Panc1 (cell line): ENCODE data around the gene ELOVL1. TPM values are rescaled to one million over a fixed set of nuclear protein-coding genes. Genes with fewer than 3 reads are reported as not detected.
A peak's percentile ranks its signal among the peaks of the same experiment; 100 is the strongest.

Source experiments
- ATAC-seq: fragments of 200-7000 bp; cut with Tn5 transposase; 2 replicates; pipeline ENCODE4 v1.9.1; 2020; ENCODE audit warnings: mild to moderate bottlenecking, moderate library complexity
- BruUV-seq: library from RNA; stranded (reverse); fragments of 400-500 nt; replicated peaks from 2 replicates; lab custom pipeline; 2021; lab: Mats Ljungman, UMichigan
- CTCF ChIA-PET: fragments of 300-600 bp; sonication (Branson Sonifier 250); formaldehyde crosslinking; loops from one replicate; lab custom pipeline; 2022; ENCODE audit warnings: antibody characterized with exemption; lab: Charles Lee
- POLR2A ChIA-PET: fragments of 300-600 bp; sonication (Branson Sonifier 250); formaldehyde crosslinking; loops from one replicate; lab custom pipeline; 2022; ENCODE audit warnings: antibody characterized with exemption; lab: Charles Lee
- DNase-seq: peaks from one replicate; pipeline ENCODE4 v3.0.0-alpha.2; 2010; ENCODE audit warnings: low read depth, low spot score
- H3K27ac ChIP-seq: 2 replicates; pipeline ENCODE4 v1.5.1; 2011; ENCODE audit warnings: mild to moderate bottlenecking, low read length, inconsistent platforms
- H3K27me3 ChIP-seq: fragments of 200-500 bp; sonication (Bioruptor generic); 2 replicates; pipeline ENCODE4 v1.6.0; 2014; ENCODE audit warnings: low read length, inconsistent platforms; ENCODE audit not compliant: control insufficient read depth, insufficient read depth
- H3K36me3 ChIP-seq: fragments of 200-500 bp; sonication (Bioruptor generic); 2 replicates; pipeline ENCODE4 v1.5.1; 2014; ENCODE audit warnings: inconsistent platforms, mild to moderate bottlenecking, low read length, moderate library complexity; ENCODE audit not compliant: control insufficient read depth, insufficient read depth
- H3K4me1 ChIP-seq: 2 replicates; pipeline ENCODE4 v1.5.1; 2011; ENCODE audit warnings: inconsistent platforms, mild to moderate bottlenecking, low read length, moderate library complexity; ENCODE audit not compliant: control insufficient read depth, insufficient read depth
- H3K4me3 ChIP-seq, 2 experiments: 2 replicates each; pipeline ENCODE4 v1.5.1; 2011 to 2012; ENCODE audit warnings: low read depth in 2 of 2, low read length in 2 of 2, mild to moderate bottlenecking in 2 of 2, inconsistent platforms in 1 of 2, moderate library complexity in 1 of 2
- H3K9me3 ChIP-seq: fragments of 200-500 bp; sonication (Bioruptor generic); 2 replicates; pipeline ENCODE4 v1.5.1; 2014; ENCODE audit warnings: low read depth, mild to moderate bottlenecking, inconsistent platforms, low read length, moderate library complexity; ENCODE audit not compliant: control insufficient read depth, insufficient read depth
- POLR2AphosphoS5 ChIP-seq: IDR thresholded peaks from 2 replicates; pipeline ENCODE4 v1.6.1; 2012; ENCODE audit warnings: mild to moderate bottlenecking, low read depth, low read length, moderate library complexity
- SIN3A ChIP-seq: IDR thresholded peaks from 2 replicates; pipeline ENCODE4 v1.6.1; 2012; ENCODE audit warnings: low read depth, mild to moderate bottlenecking, low read length, moderate library complexity, borderline replicate concordance; ENCODE audit not compliant: insufficient read depth
- TCF7L2 ChIP-seq: IDR thresholded peaks from 2 replicates; pipeline ENCODE4 v1.6.1; 2011; ENCODE audit warnings: mild to moderate bottlenecking, low read depth, low read length, inconsistent platforms
- in situ Hi-C: cut with HindIII; loops from 2 replicates; pipeline ENCODE4 v1.10.0; 2016; ENCODE audit warnings: low sequenced_read_pairs, low pct_unique_long_range_greater_than_20kb
- intact Hi-C: fragments of 100-400 bp; cut with micrococcal nuclease; formaldehyde crosslinking; loops from one replicate; pipeline ENCODE4 v1.10.0; 2022; ENCODE audit not compliant: unreplicated experiment
- total RNA-seq: library from RNA; stranded (reverse); gene quantifications from one replicate; pipeline ENCODE4 v1.2.1, GENCODE V29; 2021; ENCODE audit not compliant: unreplicated experiment
- TF ChIP-seq, protein P1 (sequence below), 2 experiments: IDR thresholded peaks; 2 replicates each; pipeline ENCODE4 v1.6.1; 2011 to 2012; ENCODE audit warnings: low read depth in 2 of 2, control low read depth in 1 of 2, low read length in 1 of 2, mild to moderate bottlenecking in 1 of 2, moderate library complexity in 1 of 2; ENCODE audit not compliant: insufficient read depth in 1 of 2
- TF ChIP-seq, protein P2 (sequence below): fragments of 450-650 bp; IDR thresholded peaks from 2 replicates; pipeline ENCODE4 v1.5.1; 2017; ENCODE audit warnings: mild to moderate bottlenecking

The ELOVL1 gene
- total RNA-seq, 1 experiment from 2014 or later: 105 TPM

DNA sequence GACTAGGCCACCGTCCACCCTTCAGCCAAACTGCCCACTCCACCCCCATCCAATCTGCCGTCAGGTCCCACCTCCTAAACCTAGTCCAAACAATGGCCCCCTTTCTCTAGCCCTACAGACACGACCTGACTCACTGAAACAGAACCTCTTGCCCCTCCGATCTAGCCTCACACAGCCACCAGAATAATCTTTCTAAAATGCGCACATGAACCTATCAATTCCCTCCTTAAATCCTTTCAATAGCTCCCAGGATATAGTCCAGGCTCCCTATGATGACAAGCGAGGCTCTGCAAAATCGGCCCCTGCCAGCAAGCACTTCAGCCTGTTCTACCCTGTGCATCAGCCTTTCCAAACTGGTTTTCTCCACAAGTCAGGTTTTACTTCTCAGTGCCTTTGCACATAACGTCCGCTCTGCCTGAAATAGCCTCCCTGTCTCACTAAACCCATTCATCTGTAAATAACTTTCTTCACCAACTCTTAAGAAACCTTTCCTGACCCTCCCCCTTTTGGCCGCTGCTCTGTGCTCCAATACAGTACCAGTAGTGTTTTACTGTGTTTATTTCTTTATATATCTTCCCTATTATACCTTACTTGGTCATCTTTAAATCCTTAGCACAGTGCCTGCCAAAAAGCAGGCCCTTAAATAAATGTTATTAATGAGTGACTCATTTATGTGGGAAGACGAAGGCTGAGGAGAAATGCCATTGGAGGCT is 18.1 kb downstream of the ELOVL1 start:
- intact Hi-C loops (no loop called here), in situ Hi-C loops (no loop called here)
- Histone ChIP-seq H3K36me3 (no peaks in the 10 kb centered on the region), H3K27me3 (no peaks in the 10 kb centered on the region), H3K9me3 (no peaks in the 10 kb centered on the region), H3K4me3 (peak overlapping the region; percentile 59 to 67), H3K27ac (peak overlapping the region; percentile 55), H3K4me1 (peaks cover 14% of the 10 kb centered on the region)
- ATAC-seq: peak; percentile 3; the same call in 1 of the 2 replicates
- TF ChIP-seq POLR2AphosphoS5 (0 out of 2 replicates have a peak, but pooled peaks have one; percentile 13), SIN3A (no peak), TCF7L2 (no peak)
- TF ChIP-seq, protein P1, sequence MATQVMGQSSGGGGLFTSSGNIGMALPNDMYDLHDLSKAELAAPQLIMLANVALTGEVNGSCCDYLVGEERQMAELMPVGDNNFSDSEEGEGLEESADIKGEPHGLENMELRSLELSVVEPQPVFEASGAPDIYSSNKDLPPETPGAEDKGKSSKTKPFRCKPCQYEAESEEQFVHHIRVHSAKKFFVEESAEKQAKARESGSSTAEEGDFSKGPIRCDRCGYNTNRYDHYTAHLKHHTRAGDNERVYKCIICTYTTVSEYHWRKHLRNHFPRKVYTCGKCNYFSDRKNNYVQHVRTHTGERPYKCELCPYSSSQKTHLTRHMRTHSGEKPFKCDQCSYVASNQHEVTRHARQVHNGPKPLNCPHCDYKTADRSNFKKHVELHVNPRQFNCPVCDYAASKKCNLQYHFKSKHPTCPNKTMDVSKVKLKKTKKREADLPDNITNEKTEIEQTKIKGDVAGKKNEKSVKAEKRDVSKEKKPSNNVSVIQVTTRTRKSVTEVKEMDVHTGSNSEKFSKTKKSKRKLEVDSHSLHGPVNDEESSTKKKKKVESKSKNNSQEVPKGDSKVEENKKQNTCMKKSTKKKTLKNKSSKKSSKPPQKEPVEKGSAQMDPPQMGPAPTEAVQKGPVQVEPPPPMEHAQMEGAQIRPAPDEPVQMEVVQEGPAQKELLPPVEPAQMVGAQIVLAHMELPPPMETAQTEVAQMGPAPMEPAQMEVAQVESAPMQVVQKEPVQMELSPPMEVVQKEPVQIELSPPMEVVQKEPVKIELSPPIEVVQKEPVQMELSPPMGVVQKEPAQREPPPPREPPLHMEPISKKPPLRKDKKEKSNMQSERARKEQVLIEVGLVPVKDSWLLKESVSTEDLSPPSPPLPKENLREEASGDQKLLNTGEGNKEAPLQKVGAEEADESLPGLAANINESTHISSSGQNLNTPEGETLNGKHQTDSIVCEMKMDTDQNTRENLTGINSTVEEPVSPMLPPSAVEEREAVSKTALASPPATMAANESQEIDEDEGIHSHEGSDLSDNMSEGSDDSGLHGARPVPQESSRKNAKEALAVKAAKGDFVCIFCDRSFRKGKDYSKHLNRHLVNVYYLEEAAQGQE (IDR thresholded peaks at IDR 0.05; ENCODE audit: insufficient read depth in 1 of 2, low read depth in 2 of 2, low read length in 1 of 2): no peak
- TF ChIP-seq, protein P2, sequence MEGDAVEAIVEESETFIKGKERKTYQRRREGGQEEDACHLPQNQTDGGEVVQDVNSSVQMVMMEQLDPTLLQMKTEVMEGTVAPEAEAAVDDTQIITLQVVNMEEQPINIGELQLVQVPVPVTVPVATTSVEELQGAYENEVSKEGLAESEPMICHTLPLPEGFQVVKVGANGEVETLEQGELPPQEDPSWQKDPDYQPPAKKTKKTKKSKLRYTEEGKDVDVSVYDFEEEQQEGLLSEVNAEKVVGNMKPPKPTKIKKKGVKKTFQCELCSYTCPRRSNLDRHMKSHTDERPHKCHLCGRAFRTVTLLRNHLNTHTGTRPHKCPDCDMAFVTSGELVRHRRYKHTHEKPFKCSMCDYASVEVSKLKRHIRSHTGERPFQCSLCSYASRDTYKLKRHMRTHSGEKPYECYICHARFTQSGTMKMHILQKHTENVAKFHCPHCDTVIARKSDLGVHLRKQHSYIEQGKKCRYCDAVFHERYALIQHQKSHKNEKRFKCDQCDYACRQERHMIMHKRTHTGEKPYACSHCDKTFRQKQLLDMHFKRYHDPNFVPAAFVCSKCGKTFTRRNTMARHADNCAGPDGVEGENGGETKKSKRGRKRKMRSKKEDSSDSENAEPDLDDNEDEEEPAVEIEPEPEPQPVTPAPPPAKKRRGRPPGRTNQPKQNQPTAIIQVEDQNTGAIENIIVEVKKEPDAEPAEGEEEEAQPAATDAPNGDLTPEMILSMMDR: no peak
- POLR2A ChIA-PET: no interaction called here
- no peak for DNase-seq
- CTCF ChIA-PET: no interaction called here
- no TSS peak for BruUV-seq

- no TSS peak for BruUV-seq
- TF ChIP-seq, protein P2: no peak
- TF ChIP-seq, protein P1 (IDR thresholded peaks at IDR 0.05; ENCODE audit: insufficient read depth in 1 of 2, low read depth in 2 of 2, low read length in 1 of 2): peak in 1 of 2 experiments; percentile 27; a peak in 1 of 4 replicates
- no peak for TF ChIP-seq TCF7L2
- TF ChIP-seq POLR2AphosphoS5: peak; percentile 82
- no peak for TF ChIP-seq SIN3A
- ChIA-PET POLR2A (interaction anchor here (0.6 to 1.1 kb wide), 2 partner anchors 9 to 66 kb away, joined by 3 to 4 read pairs; partner anchors contain the start of gene CDC20), CTCF (interaction anchor here (0.6 kb wide), 1 partner anchor 66 kb away, joined by 5 read pairs; no protein-coding TSS in a partner anchor)
- H3K27ac ChIP-seq: peak overlapping the region; percentile 91
- no peaks in the 10 kb centered on the region for H3K36me3 ChIP-seq
- ATAC-seq: peak; percentile 95
- peak; percentile 53 for DNase-seq
- in situ Hi-C loops: no loop called here
- H3K4me3 ChIP-seq: peak overlapping the region; percentile 59 to 67
- no peaks in the 10 kb centered on the region for H3K27me3 ChIP-seq
- H3K9me3 ChIP-seq: no peaks in the 10 kb centered on the region
- peaks cover 14% of the 10 kb centered on the region for H3K4me1 ChIP-seq
- intact Hi-C loops: no loop called here
These were observed 18.8 kb downstream of the ELOVL1 start for GRCh38 chr1:43348809-43349593.
